GM21737 (cell line): ENCODE measurements around the gene KCNMA1.
"Not testable (repeated sequence)": the region's sequence is repeated elsewhere in the genome, so short reads cannot be mapped to it uniquely, and the experiment has no call there.

Experiments used
- ATAC-seq: cut with Tn5 transposase; IDR thresholded peaks from one replicate; pipeline ENCODE4 v1.9.1; 2021; ENCODE audit warnings: mild to moderate bottlenecking, moderate library complexity; ENCODE audit not compliant: unreplicated experiment

KCNMA1 gene

DNA sequence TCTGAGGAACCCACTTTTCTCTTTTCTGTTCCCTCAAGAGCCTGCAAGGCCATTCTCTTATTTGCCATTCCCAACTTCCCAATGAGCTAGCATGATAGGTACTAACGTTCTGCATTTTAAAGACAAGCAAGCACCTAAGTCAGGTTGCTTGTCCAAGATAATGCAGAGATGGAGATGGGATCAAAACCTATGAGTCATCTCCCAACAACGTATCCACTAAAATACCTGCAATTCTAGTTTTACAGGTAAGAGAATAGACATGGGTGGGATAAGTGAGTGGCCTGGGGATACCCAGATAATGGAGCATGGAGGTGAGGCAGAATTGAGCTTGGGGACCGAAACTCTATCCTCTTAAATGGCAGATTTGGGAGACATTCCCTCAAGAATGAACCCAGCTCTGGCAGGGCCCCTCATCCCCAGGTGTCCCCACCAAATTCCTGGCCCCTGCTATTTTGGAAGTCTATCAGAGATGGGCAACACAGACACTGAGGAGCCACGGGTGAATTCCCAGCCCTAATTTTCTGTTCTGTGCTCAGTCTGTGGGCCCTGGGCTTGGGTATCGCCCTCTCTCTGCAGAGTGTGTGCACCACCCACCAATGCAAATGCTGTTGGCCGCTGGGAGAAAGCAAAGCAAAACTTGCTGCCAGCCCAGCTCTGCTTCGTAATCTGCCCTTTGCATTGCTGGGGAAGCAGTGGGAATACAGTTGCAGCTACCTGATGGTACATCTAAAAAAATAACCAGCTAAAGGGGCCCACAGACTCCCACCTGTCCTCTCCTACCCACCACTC, 98.3 kb downstream of the KCNMA1 start:
- ATAC-seq = no peak

DNA sequence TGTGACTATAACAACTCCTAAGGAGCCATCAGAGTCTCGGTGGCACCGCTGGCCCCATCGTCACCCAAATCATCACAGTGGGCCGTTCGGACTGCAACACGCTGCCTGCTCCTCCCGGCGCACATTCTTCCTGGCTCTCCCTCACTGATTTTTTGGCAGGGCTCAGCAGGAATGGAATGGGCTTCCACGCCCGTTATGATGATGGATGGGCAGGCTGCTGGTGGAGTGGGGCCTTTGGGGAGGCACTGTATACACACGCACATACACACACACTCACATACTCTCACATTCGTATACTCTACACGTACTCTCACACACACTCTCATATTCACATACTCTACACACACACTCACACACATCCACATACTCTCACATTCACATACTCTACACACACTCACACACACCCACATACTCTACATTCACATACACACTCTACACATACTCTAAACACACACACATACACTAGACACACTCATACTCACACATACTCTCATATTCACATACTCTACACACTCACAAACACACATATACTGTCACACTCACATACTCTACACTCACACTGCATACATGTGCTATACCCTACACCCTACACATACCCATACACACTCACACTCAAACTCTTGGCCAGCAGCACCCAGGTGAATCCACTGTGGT, 99.8 kb downstream of the KCNMA1 start:
- ATAC-seq = no peak

DNA sequence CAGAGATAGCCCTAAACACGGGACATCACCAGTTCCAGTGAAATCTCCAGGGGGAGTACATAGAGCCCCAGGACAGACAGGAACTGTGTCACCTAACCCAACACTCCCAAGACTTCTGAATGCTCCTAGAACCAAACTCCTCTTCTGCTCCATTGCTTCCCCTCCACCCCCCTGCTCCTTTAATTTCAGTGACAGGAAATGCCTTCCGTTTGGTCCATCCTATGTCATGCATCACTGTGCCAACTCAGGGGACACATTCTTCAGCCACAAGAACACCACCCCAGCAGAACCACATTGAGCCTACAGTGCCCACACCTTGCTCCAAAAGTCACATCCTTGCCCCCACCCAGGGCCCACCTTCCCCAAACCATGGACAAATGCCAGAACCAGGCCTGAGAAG, 100.5 kb downstream of the KCNMA1 start:
- ATAC-seq = no peak

DNA sequence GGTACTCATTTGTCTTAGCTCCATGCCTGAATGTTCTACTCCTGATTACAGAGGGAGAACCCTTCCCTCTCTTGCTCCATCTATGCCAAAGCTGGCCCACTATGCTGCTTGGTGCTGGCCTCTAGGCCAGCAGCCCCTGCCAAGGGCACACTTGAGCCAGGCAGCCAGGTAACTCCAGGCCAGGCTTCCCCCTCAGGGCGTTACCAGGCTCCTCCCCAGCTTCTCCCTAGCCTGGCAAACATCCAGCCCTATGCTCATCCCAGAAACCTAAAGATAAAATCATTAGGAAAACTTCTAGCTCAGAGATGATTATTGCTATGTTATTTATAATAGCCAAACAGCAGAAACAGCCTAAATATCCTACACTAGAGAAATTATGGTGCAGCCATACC, 103.7 kb downstream of the KCNMA1 start:
- ATAC-seq = no peak

DNA sequence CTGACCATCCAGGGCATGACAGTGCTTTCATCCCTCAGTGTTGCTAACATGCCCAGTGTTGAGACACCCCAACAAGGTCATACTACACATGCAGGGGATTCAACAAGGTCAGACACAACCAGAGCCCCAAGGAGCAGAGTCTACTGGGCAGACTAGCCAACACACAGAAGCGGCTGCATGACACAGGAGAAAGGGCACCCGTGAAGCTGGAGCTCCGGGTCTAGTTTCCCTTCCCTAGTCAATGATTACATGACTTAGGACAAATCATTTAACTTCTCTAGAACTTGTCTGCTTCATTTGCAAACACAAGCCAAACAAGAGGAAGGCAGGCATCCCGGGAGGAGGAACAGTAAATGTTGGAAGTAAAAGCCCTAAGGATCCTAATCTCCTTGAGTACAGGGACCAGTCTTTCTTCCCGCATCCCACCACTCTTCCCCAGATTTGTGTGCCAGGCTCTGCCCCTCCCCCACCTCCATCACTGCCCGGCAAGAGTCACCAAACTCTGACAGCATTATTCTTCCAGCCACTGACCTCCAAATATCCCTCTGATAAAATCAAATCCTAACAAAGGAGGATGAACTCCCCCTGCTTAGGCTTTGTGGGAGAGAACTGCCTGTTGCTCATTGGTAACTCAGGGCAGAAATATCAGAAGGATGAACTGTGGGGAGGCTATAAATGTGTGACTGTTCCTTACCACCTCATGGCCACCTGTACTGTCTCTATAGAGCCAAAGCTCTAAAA, 104.3 kb downstream of the KCNMA1 start:
- ATAC-seq = no peak

DNA sequence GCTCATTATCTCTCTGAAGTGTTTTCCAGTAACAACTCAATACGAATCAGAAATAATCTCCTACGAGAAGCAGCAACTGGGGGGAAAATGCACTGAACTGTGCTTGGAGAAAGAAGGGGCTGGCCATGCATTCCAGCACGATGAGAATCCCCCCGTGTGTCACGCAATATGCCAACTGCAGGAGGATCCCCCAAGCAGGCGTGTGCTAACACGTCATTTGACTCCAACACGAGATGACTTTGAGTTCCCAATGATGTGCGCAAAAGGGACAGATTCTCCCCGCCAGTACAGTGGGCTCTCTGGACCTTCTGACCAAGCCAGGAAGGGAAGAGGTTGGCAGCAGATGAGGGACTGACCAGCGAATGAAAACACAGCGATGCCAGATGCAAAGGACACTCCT, 105.5 kb downstream of the KCNMA1 start:
- ATAC-seq = no peak

DNA sequence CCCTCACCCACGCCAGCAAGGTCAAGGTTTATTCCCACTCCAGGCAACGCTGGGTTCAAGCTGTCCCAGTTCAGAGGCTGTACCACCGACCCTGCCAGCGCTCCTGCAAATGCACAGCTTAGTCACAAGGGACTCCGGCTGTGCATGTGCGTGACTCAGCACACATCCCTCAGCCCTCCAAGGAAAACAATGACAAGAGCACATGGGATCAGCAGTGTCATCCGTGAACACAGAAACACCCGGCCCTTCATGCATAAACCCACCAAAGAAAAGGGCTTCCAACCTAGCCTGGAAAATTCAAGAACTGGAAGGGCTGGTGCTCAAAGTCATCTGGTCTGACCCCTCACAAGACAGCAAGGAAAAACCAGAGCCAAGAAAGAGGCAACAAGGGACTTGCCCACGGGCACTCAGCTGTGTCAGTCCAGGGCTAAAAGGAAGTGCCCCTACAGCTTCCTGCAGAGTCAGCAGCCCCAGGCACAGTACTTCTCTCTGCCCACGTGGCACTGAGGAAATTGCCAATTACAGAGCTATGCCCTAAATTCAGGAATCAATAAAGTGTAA, 106.1 kb downstream of the KCNMA1 start:
- ATAC-seq = no peak

DNA sequence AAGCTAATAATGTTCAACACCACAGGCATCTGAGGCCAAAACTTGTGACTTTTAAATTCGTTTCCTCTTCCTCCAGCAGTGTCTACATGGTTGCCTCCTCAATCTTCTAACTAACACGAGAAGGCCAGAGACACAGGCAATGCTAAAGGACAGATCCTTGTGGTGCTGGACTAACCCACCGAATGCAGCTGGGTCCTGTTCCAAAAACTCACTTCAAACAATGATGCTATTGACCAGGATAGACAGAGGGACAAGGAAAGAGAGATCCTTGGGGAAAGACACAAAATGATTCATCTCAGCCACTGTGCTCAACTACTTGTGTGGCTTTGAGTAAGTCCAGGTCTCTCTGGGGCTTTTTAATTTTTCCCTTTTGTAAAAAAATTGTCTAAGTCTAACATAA, 107.6 kb downstream of the KCNMA1 start:
- no peak for ATAC-seq

DNA sequence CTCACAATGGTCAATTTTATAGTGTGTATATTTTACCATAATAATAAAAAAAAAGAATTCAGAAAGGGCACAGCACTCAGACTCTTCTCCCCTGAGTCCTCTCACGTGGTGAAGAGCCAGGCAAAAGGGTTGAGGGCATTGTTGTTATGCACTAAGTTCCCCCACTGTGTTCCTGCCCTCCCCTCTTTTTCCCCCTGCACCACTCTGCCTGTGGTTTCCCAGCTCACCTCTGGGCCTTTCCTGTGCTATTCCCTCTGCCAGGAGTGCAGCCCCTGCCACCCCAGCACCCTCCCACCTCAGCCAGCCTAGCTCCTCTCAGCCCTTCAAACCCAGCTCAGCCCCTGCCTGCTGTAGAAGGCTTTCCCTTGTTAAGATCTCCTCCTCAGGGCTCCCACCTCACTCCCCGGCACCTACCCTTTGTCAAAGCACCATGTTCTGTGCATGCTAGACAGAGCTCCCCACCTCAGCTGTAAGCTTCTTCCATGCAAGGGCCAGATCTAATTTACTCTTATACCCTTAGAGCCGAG, 108.5 kb downstream of the KCNMA1 start:
- no peak for ATAC-seq

DNA sequence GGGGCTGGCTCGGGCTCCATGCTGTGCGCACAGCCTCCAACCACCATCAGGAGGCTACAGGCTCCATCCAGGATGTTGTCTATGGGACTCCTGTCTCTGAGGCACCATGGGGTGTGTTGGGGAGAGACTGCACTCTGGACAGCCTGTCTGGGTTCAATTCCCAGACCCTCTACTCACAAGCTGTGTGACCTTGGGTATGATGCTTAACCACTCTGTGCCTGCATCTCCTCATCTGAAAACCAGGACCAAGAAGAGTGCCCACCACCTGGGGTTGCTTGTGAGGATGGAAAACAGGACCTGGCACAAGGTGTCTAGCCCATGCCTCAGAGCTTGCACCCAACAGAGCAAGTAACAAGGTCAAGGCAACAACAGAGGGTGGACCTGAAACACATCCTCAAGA, 109.8 kb downstream of the KCNMA1 start:
- ATAC-seq = no peak

DNA sequence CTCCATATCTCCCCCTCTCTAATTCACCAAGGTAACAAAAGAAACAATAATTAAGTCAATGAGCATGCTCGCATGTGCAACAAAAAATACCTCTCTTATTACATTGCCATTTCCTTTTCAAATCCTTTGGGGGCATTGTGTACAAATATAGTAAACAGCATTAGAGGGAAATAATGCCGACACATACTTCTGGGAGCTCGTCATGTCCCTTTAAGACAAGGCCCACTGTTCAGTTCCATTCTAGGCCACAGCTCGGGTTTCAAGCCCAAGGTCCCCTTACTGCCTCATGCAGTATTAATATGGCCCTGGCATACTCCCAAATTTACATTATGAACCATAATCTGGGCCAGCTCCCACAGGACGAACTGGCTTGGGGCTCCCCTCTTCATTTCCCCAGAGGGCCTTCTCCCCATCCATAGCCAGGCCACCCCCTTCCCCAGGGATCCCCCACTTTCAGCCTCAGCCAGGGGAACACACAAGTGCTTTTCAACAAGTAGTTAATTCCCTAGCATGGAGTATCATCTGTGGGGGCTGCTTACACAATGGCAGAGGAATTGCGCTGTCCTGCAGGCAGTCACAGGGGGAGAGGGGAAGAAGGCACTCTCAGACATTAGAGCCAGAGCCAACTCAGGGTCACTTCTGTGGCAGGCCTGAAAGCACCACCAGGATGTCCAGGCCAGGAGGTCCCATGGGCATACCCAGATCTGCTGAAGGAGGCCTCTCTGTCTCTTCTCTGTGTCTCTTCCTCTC, 110.6 kb downstream of the KCNMA1 start:
- no peak for ATAC-seq

DNA sequence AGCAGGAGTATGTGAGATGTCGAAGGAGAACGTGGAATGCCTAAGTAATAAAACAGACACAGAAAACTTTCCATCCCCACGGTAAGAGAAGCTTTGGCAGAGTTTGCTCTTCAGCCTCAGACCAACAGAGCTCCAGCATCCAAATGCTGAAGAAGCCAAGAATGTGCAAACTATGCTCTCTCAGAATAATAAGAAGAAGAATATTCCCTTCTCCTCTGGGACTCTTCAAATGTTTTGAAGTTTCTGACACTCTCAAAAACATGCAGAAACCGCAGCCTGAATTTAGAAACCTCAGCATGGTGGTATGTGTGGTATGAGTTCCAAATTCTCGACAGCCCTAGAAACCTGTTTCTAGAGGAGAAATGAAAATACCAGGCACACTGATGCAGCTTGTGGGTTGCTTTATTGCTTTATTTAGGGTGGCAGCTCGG, 113.3 kb downstream of the KCNMA1 start:
- ATAC-seq = no peak

DNA sequence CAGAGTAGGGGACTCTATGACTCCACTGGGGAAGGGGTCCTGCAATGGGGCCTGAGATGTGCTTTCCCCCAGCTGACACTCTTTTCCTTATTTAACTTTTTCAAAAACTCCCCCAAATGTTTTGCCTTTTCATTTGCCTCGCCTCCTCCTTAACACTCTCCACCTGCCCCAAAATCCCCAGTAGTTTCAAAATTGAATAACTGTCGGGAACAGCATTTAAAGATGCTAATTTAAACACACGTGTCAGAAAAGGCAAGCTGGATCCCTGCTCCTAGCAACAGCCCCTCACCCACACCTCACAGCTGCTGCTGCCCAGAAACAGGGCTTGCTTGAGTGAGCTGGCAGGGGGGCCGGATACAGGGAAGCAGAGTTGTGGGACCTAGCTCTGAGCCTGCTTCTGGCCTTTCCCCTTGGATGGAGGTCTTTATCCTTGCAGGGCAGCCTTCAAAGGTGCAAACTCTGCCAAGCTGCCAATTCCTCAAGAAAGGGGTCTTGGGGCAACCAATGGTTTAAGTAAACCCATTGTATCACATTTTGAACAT, 115.3 kb downstream of the KCNMA1 start:
- ATAC-seq = no peak

DNA sequence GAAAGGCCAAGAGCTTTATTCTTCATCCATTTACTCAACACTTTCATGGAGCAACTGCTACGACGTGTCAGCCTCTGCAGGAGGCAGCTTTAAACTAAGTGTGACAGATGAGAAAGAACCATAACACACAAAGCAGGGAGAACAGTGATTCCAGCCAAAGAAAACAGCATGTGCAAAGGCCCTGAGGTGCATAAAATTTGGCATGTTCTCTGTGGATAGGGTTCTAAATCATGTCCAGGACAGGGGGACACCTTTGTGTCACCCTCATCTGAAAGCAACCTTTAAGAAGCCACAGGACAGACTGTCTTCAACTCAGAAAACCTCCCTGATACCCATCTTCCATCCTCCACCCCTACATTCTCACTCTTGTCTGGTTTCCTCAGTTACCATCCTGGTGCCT, 116.6 kb downstream of the KCNMA1 start:
- ATAC-seq = no peak

DNA sequence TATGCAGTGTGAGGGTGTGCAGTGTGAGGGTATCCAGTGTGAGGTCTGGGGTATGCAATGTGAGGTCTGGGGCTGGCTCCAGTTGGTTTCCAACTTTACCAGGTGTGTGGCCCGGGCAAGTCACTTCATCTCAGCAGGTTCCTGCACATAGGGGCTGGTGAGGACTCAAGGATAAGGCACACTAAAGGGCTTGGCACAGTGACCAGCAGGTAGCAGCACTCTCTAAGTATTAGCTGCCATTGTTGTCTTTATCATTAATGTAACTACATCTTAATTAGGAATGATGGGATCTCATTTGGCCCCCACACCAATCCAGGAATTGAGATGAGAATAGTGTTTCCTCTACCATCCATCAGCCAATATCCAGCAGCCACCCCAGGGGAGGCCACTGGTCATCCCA, 117.3 kb downstream of the KCNMA1 start:
- ATAC-seq = no peak

DNA sequence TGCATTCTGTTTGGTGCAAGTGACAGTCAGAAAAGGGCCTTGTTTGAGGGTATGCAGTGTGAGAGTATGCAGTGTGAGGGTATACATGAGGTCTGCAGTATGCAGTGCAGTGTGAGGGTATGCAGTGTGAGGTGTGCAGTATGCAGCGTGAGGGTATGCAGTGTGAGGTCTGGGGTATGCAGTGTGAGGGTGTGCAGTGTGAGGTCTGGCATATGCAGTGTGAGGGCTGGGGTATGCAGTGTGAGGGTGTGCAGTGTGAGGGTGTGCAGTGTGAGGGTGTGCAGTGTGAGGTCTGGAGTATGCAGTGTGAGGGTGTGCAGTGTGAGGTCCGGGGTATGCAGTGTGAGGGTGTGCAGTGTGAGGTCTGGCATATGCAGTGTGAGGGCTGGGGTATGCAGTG, 117.8 kb downstream of the KCNMA1 start:
- ATAC-seq = not testable (repeated sequence)

DNA sequence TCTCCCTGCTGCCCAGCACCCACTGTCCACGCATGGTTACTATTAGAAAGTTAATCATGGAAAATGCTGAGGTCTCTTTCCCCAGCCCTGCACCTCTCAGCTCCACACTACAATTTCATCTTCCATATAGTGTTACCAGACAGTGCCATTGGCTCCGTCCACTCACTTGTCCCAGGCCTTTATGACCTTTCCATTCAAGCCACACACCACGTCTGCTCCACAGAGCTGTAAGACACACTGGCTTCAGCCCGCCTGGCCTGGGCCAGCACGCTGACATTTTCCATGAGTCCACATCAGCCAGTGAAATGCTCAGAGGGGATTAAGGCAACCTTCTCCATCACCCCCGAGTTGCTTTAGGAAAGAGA, 118.7 kb downstream of the KCNMA1 start:
- no peak for ATAC-seq

DNA sequence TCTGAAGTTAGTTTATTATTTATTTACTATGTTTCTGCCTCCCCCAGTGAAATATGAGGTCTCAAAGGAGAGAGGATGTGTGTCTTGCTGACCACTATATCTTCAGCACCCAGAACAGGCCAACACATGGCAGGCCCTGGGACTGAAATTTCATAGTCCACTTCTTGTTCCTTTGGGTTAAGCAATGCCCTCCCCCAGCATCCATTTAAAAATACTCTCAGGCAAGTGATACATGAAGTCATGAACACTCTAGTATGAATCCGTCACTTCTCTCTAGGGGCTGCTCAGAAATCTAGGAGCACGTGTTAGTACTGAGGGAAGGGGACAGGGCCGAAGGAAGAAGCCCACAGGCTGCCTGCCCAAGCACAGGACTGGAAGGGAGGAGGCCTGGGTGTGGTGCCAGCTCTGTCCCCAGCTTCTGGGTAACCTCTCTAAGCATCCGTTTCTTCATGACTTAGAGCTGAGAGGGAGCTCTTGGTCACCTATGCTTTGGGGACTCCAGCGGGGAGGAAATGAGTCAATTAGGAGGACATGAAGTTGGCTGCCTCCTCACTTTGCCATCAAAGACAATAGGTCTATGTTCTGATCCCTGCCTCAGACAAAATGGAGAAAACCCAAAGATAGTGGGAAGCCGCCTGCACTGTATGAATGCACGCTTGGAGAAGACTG, 119.2 kb downstream of the KCNMA1 start:
- ATAC-seq = no peak

DNA sequence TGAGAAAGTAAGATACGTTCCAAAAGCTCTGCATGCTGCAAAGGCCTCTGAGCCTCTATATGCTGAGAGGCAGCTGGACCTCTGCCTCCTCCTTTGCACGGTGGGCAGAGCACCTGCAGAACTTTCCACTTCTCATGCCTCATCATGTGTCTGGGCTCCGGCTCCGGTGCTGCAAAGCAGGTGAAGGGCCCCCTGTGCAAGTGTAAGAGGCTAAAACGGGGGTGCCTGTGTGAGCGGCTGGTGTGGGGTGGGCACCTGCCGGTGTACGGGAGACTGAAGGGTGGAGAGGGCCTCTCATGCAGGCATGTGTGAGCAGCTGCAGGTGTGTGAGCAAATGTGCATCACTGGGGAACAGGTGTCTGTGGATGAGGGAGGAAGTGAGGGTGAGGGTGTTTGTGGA, 121.0 kb downstream of the KCNMA1 start:
- no peak for ATAC-seq

DNA sequence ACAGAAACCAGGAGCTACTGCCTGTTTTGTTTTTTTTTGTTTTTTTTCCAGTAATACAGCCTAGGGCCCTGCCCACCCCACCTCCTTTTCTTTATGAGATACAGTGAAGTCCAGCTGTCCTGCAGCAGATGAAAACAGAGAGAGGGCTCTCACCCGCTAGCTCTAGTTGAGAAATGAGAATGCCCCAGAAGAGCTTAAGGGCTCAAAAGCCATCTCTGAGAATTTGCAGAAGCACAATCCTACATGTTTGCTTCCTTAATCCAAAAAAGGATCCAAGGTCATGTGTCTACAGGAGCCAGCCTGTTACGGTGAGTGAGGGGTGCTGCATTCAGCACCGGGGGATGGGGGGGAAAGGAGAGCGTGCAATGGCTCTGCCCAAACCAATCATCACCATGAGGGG, 122.7 kb downstream of the KCNMA1 start:
- ATAC-seq = no peak
